Measurements from ENCODE around the gene DRG2. TPM values are rescaled to one million over a fixed set of nuclear protein-coding genes. Genes with fewer than 3 reads are reported as not detected.

Gene DRG2
- total and polyA plus RNA-seq, 2 of the 8 experiments (the other 6 are each of a cell fraction or from before 2014, with no cell fraction given): 44.6 to 47.8 TPM

- TF ChIP-seq CHD7 (IDR thresholded peaks at IDR 0.05; ENCODE audit: insufficient replicate concordance, low read length) (no peak), GABPA (IDR thresholded peaks at IDR 0.05; ENCODE audit: borderline replicate concordance, insufficient read depth, low read length) (no peak), POLR2AphosphoS5 (IDR thresholded peaks at IDR 0.05; ENCODE audit: low read depth, low read length) (no peak), PHF8 (conservative IDR thresholded peaks at IDR 0.05; ENCODE audit: low read depth, low read length) (no peak), ASH2L (IDR thresholded peaks at IDR 0.05; ENCODE audit: low read length) (no peak), CHD1 (IDR thresholded peaks at IDR 0.05; ENCODE audit: low read depth, low read length) (no peak), CEBPB (IDR thresholded peaks at IDR 0.05; ENCODE audit: low read depth, low read length) (no peak), SRF (IDR thresholded peaks at IDR 0.05; ENCODE audit: low read depth, low read length) (no peak)
Measured at GRCh38 chr17:18066866-18067265, 20.9 kb upstream of the DRG2 start (continued).
